Neural progenitor cell (in vitro differentiated cells): ENCODE measurements around the gene KCNJ15.
"Not testable (repeated sequence)": the region's sequence is repeated elsewhere in the genome, so short reads cannot be mapped to it uniquely, and the experiment has no call there.

Source experiments
- CTCF ChIP-seq: fragments of 200-600 bp; sonication (generic); IDR thresholded peaks from 2 replicates; pipeline ENCODE4 v1.5.1; 2017; ENCODE audit warnings: antibody characterized with exemption, mild to moderate bottlenecking
- EZH2 ChIP-seq: fragments of 200-600 bp; sonication (generic); IDR thresholded peaks from 2 replicates; pipeline ENCODE4 v1.6.1; 2017; ENCODE audit warnings: antibody characterized with exemption, mild to moderate bottlenecking, moderate library complexity

- TF ChIP-seq CTCF, EZH2: not testable (repeated sequence)
Observed at GRCh38 chr21:38247054-38247453, 9.7 kb upstream of the KCNJ15 start.
